Loucy (cell line): ENCODE measurements around the gene TMEM185A.

Experiments used
- CTCF ChIP-seq: fragments of 200-600 bp; sonication (generic); conservative IDR thresholded peaks from 2 replicates; pipeline ENCODE4 v1.5.1; 2014; ENCODE audit warnings: mild to moderate bottlenecking, antibody characterized with exemption, low read length
- EZH2phosphoT487 ChIP-seq: fragments of 200-600 bp; IDR thresholded peaks from 2 replicates; pipeline ENCODE4 v1.6.1; 2018; ENCODE audit warnings: antibody characterized with exemption, mild to moderate bottlenecking, moderate library complexity, borderline replicate concordance

- TF ChIP-seq CTCF (no peak), EZH2phosphoT487 (no peak)
Measured at GRCh38 chrX:149630681-149631233, 835 bp downstream of the TMEM185A start.
